GM19438 (cell line): ENCODE data around the gene SCIN.
"Not testable (repeated sequence)": the region's sequence is repeated elsewhere in the genome, so short reads cannot be mapped to it uniquely, and the experiment has no call there.

Experiments used
- ATAC-seq: cut with Tn5 transposase; IDR thresholded peaks from one replicate; pipeline ENCODE4 v1.9.1; 2021; ENCODE audit warnings: low read depth; ENCODE audit not compliant: unreplicated experiment

Gene SCIN

GRCh38 chr7:12686234-12686890, 115.8 kb downstream of the SCIN start:
- ATAC-seq = peak; percentile 81

GRCh38 chr7:12686891-12687717, 116.6 kb downstream of the SCIN start, which contains the start of gene ARL4A:
ARL4A (plus strand) TSS chr7:12687633; CDS start chr7:12688255, 622 bp downstream.
- peak; percentile 85 for ATAC-seq

- ATAC-seq = no peak
These were observed 117.2 kb downstream of the SCIN start for GRCh38 chr7:12687718-12688171.

GRCh38 chr7:12688485-12689170, 118.1 kb downstream of the SCIN start:
- not testable (repeated sequence) for ATAC-seq

- ATAC-seq = no peak
These were observed 118.9 kb downstream of the SCIN start for GRCh38 chr7:12689451-12689850.

- ATAC-seq = no peak
These were observed 119.7 kb downstream of the SCIN start for GRCh38 chr7:12690041-12690878.

- not testable (repeated sequence) for ATAC-seq
These were observed 120.9 kb downstream of the SCIN start for GRCh38 chr7:12691388-12691787.

GRCh38 chr7:12692035-12692434, 121.5 kb downstream of the SCIN start:
- no peak for ATAC-seq

GRCh38 chr7:12692479-12693259, 122.1 kb downstream of the SCIN start:
- ATAC-seq = no peak

GRCh38 chr7:12694817-12695216, 124.3 kb downstream of the SCIN start:
- ATAC-seq = no peak

GRCh38 chr7:12695965-12696364, 125.4 kb downstream of the SCIN start:
- ATAC-seq = no peak

GRCh38 chr7:12699299-12699698, 128.8 kb downstream of the SCIN start:
- ATAC-seq = no peak

GRCh38 chr7:12701433-12701832, 130.9 kb downstream of the SCIN start:
- ATAC-seq = no peak

- ATAC-seq = no peak
These were observed 133.4 kb downstream of the SCIN start for GRCh38 chr7:12703881-12704280.

GRCh38 chr7:12705878-12706277, 135.4 kb downstream of the SCIN start:
- ATAC-seq = no peak

- ATAC-seq = no peak
These were observed 136.5 kb downstream of the SCIN start for GRCh38 chr7:12706900-12707536.

- no peak for ATAC-seq
These were observed 137.8 kb downstream of the SCIN start for GRCh38 chr7:12708314-12708713.
